ENCODE measurements around the gene DNAI2.

Gene DNAI2

DNA sequence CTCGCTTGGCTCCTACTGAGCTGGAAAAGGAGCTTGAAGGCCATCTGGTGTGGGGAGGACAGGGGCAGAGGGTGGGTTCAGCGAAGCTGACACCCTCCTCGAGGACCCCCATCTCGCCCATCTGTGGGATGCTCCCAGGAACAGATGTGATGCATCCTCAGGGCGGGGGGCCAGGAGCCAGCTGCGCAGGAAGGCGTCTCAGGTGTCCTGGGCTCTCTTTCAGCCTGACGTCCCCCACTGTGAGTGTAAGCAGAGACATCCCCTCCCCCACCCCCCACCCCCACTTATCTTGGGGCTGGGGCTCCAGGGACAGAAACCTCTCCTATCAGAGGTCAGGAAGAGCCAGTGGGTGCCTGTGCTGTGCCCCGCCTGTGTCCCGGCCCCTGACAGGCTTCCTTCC lies 68.2 kb downstream of the DNAI2 start:
- DNase-seq (ENCODE audit: low spot score) = no peak

- DNase-seq (ENCODE audit: low spot score) = no peak
Measured at GRCh38 chr17:74343121-74343520, 69.1 kb downstream of the DNAI2 start.

- DNase-seq (ENCODE audit: low spot score) = no peak
Measured at GRCh38 chr17:74343526-74344284, 69.7 kb downstream of the DNAI2 start.

- no peak for DNase-seq (ENCODE audit: low spot score)
Measured at GRCh38 chr17:74344658-74345057, 70.6 kb downstream of the DNAI2 start.

DNA sequence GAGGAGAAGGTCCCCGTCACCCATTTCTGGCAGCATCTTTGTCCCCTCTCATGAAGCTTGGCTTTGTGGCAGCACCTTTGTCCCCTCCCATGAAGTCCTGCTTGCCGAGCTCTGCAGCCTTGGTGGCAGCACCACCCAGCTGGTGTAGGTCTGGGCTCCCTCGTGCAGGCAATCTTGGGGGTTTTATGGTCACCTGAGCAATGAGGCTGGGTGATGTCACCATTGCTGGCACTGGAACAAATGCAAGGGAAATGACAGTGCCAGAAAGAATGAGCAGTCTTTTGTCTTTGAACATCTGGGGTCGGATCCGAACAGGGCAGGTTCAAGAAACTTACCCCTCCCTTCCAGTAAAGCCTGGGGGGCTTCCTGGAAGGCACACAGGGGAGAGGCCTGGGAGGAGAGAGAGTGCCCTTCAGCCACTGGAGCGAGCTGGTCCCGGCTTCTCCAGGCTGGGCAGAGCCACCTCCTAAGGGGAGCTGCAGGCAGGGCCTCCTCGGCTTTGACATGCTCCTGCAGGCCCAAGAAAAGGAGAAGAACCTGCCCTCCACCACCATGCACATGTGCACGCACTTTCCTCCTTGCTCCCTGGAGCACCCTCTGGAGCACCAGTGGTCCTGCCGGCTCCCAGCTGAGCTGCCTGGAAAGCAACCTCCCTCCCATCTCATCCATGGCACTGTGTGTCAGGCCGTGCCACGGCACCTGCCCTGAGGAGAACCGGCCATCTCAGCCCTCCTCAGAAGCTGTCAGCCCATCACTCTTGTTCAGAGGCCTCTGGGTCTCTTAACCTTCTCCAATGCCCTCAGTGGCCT lies 71.6 kb downstream of the DNAI2 start:
- DNase-seq (ENCODE audit: low spot score) = no peak

- no peak for DNase-seq (ENCODE audit: low spot score)
Measured at GRCh38 chr17:74347646-74348045, 73.6 kb downstream of the DNAI2 start.

- DNase-seq (ENCODE audit: low spot score) = no peak
Measured at GRCh38 chr17:74349120-74349519, 75.1 kb downstream of the DNAI2 start.

GRCh38 chr17:74350486-74350885 lies 76.5 kb downstream of the DNAI2 start:
- no peak for DNase-seq (ENCODE audit: low spot score)

DNA sequence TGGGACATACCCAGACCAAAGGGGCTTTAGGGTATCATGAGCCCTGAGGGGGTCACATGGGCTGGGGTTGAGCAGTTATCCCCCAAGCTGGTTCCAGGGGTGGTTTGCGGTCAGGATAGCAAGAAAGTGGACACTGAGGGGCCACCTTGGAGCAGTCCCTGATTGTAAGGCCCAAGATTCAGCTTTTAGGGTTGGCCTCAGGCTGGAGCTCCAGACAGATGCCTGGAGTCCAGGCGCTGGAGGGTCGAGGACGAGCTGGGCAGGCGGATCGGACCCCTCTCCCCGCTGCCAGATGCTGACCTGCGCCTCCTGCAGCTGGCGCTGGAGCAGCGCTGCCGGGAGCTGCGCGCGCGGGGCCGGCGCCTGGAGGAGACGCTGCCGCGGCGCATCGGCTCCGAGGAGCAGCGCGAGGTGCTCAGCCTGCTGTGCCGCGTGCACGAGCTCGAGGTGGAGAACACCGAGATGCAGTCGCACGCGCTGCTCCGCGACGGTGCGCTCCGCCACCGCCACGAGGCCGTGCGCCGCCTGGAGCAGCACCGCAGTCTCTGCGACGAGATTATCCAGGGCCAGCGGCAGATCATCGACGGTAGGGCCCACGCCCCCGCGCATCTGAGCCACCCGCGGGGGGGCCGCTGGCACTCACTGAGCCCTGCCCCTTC lies 77.6 kb downstream of the DNAI2 start:
- no peak for DNase-seq (ENCODE audit: low spot score)

- no peak for DNase-seq (ENCODE audit: low spot score)
Measured at GRCh38 chr17:74353446-74354060, 79.5 kb downstream of the DNAI2 start.

- peak; percentile 39 for DNase-seq (ENCODE audit: low spot score)
Measured at GRCh38 chr17:74354123-74354522, 80.1 kb downstream of the DNAI2 start.

DNA sequence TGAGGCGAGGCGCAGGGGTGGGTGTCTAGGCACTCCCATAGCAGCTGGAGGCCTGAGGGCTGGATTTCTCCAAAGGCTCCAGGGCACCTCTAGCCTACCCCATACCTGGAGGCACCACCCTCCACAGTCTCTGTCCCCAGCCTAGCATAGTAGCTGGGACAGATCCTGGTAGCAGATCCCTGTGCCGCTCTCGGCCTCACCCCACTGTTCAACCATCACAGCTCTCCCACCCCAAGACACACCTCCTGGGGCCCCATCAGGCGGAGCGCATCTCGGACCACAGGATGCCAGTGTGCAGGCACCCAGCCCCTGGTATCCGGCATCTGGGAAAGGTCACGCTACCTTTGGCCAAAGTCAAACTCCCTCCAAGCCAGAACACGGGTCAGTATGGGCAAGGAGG lies 80.5 kb downstream of the DNAI2 start:
- DNase-seq (ENCODE audit: low spot score) = no peak

DNA sequence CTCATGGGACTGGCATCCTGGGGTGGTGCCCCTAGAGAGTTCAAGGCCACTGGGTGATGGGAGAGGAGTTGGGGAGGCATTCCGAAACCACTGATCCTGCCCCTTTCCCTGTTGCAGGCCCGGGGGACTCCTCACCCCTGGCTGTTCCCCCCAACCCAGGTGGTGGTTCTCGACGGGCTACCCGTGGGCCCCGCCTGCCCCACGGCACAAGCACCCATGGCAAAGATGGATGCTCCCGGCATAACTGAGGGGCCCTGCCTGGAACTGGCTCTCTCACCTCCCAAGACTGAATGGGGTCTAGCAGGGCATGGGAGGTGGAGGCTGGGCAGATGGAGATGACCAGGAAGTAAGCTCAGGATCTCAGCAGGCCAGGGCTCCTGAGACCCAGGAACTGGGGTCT lies 81.0 kb downstream of the DNAI2 start:
- DNase-seq (ENCODE audit: low spot score) = no peak

GRCh38 chr17:74356646-74357465 lies 82.8 kb downstream of the DNAI2 start:
- DNase-seq (ENCODE audit: low spot score) = no peak

GRCh38 chr17:74357466-74357809 lies 83.4 kb downstream of the DNAI2 start:
- DNase-seq (ENCODE audit: low spot score) = no peak

DNA sequence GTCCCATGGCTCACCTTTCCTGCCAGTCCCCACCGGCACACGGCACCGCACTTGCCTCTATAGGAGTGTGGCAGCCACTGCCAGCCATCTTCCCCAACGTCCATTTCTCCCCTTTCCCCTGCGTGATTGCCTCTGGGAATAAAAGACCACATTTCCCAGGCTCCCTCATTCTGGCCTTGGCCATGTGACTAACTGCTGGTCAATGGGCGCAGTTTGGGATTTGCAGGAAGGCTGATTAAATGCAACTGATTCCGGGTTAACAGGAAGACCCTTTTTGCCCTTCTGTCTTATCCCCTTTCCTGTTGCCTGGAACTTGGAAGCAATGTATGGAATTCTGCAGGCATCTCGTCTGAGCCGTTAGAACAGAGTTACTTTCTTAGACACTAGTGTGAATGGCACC lies 84.7 kb downstream of the DNAI2 start:
- no peak for DNase-seq (ENCODE audit: low spot score)

DNA sequence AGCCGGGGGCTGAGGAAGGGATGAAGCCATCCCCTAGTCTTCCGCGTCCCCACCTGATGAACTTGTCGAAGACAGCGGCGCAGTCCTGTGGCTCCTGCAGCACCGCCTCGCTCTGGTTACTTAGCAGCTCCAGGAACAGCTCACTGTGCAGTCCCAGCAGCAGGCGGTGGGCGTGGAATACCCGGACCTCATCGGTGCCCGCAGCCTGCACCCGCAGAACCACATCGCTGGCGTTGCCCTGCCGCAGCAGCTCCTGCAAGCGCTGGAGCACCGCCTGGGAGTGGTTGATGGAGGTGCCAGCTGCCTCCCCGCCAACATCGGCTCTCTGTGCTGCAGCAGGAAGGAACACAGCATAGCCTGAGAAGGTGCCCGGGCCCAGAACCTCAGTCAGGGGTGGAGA lies 85.9 kb downstream of the DNAI2 start:
- DNase-seq (ENCODE audit: low spot score) = no peak

GRCh38 chr17:74360899-74361229 lies 86.8 kb downstream of the DNAI2 start:
- no peak for DNase-seq (ENCODE audit: low spot score)

- peak; percentile 40 for DNase-seq (ENCODE audit: low spot score)
Measured at GRCh38 chr17:74361230-74362068, 87.4 kb downstream of the DNAI2 start, which contains the start of gene BTBD17. TSS of gene BTBD17 (minus strand) at chr17:74361868. CDS start at chr17:74361819, 49 bp downstream.

- no peak for DNase-seq (ENCODE audit: low spot score)
Measured at GRCh38 chr17:74362069-74362405, 88.0 kb downstream of the DNAI2 start.
